H1 (cell line): Measurements from ENCODE around the gene RUVBL2.
"Not testable (repeated sequence)": the region's sequence is repeated elsewhere in the genome, so short reads cannot be mapped to it uniquely, and the experiment has no call there.

ENCODE experiments used
- CREB1 ChIP-seq: IDR thresholded peaks from 2 replicates; pipeline ENCODE4 v1.6.1; 2012; ENCODE audit warnings: inconsistent platforms
- EGR1 ChIP-seq: IDR thresholded peaks from 2 replicates; pipeline ENCODE4 v1.6.1; 2011; ENCODE audit warnings: low read depth, low read length, borderline replicate concordance
- EZH2 ChIP-seq: fragments of 200-600 bp; sonication (generic); IDR thresholded peaks from 2 replicates; pipeline ENCODE4 v1.7.1; 2012; ENCODE audit warnings: low read depth, mild to moderate bottlenecking, moderate library complexity, low read length, inconsistent platforms; ENCODE audit not compliant: severe bottlenecking
- JUN ChIP-seq: IDR thresholded peaks from 2 replicates; pipeline ENCODE4 v1.6.1; 2011; ENCODE audit warnings: low read depth, mild to moderate bottlenecking, improper control_type of control experiment, low read length
- KDM1A ChIP-seq: fragments of 200-600, 300-600 bp; sonication (generic); IDR thresholded peaks from 2 replicates; pipeline ENCODE4 v1.7.1; 2016; ENCODE audit warnings: mild to moderate bottlenecking, low read length, borderline replicate concordance
- MAFK ChIP-seq: IDR thresholded peaks from 2 replicates; pipeline ENCODE4 v1.6.1; 2012; ENCODE audit warnings: low read depth, mild to moderate bottlenecking, improper control_type of control experiment, low read length
- POLR2A ChIP-seq, 2 experiments: IDR thresholded peaks; 1 replicate in 1 of 2; 2 replicates in 1 of 2; pipeline ENCODE4 v1.6.1; 2011; ENCODE audit warnings: low read depth in 2 of 2, low read length in 2 of 2, mild to moderate bottlenecking in 2 of 2; ENCODE audit errors: control extremely low read depth in 1 of 2
- SP1 ChIP-seq: IDR thresholded peaks from 2 replicates; pipeline ENCODE4 v1.6.1; 2011; ENCODE audit warnings: low read depth, low read length
- TF ChIP-seq, protein P1 (sequence below), 3 experiments: IDR thresholded peaks; 1 replicate in 2 of 3; 2 replicates in 1 of 3; pipeline versions ENCODE4 v1.5.1 to v1.6.1; 2011; ENCODE audit warnings: low read length in 3 of 3, mild to moderate bottlenecking in 3 of 3, inconsistent platforms in 2 of 3, low read depth in 1 of 3, moderate library complexity in 1 of 3; ENCODE audit not compliant: insufficient read depth in 1 of 3; ENCODE audit errors: control extremely low read depth in 1 of 3
- TF ChIP-seq, protein P2 (sequence below): IDR thresholded peaks from 2 replicates; pipeline ENCODE4 v1.6.1; 2012; ENCODE audit warnings: inconsistent platforms
- TF ChIP-seq, protein P3 (sequence below): IDR thresholded peaks from 2 replicates; pipeline ENCODE4 v1.6.1; 2011; ENCODE audit warnings: low read length, improper control_type of control experiment
- TF ChIP-seq, protein P4 (sequence below): fragments of 300-600 bp; sonication (generic); IDR thresholded peaks from 2 replicates; pipeline ENCODE4 v1.7.1; 2012; ENCODE audit warnings: low read length, moderate library complexity, mild to moderate bottlenecking, inconsistent platforms; ENCODE audit not compliant: insufficient replicate concordance

DNA sequence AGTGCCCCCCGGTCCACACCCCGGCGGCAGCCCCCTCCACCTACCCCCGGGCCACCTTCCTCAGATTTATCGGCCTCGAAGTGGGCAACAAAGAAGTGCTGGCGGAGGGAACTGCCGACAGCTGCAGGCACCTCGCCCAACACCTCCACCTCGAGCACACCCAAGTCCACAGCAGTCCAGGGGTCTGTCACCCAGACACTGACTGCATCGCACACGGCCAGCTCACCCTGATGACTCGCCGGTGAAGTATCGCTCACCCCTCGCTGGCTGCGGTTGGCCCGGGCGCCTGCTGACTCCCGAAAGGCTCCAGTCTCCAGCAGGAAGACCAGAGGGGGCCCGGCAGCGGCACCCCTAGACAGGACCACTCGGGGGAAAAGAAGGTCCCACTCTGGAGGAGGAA is 31.9 kb downstream of the RUVBL2 start:
- not testable (repeated sequence) for TF ChIP-seq POLR2A (IDR thresholded peaks at IDR 0.05; ENCODE audit: control extremely low read depth in 1 of 2, low read depth in 2 of 2, low read length in 2 of 2); MAFK; CREB1; EZH2; EGR1; SP1; JUN; KDM1A
- TF ChIP-seq, protein P1, sequence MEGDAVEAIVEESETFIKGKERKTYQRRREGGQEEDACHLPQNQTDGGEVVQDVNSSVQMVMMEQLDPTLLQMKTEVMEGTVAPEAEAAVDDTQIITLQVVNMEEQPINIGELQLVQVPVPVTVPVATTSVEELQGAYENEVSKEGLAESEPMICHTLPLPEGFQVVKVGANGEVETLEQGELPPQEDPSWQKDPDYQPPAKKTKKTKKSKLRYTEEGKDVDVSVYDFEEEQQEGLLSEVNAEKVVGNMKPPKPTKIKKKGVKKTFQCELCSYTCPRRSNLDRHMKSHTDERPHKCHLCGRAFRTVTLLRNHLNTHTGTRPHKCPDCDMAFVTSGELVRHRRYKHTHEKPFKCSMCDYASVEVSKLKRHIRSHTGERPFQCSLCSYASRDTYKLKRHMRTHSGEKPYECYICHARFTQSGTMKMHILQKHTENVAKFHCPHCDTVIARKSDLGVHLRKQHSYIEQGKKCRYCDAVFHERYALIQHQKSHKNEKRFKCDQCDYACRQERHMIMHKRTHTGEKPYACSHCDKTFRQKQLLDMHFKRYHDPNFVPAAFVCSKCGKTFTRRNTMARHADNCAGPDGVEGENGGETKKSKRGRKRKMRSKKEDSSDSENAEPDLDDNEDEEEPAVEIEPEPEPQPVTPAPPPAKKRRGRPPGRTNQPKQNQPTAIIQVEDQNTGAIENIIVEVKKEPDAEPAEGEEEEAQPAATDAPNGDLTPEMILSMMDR (IDR thresholded peaks at IDR 0.05; ENCODE audit: control extremely low read depth in 1 of 3, insufficient read depth in 1 of 3, low read depth in 1 of 3, low read length in 3 of 3): not testable (repeated sequence)
- TF ChIP-seq, protein P2, sequence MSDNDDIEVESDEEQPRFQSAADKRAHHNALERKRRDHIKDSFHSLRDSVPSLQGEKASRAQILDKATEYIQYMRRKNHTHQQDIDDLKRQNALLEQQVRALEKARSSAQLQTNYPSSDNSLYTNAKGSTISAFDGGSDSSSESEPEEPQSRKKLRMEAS: not testable (repeated sequence)
- TF ChIP-seq, protein P3, sequence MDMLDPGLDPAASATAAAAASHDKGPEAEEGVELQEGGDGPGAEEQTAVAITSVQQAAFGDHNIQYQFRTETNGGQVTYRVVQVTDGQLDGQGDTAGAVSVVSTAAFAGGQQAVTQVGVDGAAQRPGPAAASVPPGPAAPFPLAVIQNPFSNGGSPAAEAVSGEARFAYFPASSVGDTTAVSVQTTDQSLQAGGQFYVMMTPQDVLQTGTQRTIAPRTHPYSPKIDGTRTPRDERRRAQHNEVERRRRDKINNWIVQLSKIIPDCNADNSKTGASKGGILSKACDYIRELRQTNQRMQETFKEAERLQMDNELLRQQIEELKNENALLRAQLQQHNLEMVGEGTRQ: not testable (repeated sequence)
- TF ChIP-seq, protein P4, sequence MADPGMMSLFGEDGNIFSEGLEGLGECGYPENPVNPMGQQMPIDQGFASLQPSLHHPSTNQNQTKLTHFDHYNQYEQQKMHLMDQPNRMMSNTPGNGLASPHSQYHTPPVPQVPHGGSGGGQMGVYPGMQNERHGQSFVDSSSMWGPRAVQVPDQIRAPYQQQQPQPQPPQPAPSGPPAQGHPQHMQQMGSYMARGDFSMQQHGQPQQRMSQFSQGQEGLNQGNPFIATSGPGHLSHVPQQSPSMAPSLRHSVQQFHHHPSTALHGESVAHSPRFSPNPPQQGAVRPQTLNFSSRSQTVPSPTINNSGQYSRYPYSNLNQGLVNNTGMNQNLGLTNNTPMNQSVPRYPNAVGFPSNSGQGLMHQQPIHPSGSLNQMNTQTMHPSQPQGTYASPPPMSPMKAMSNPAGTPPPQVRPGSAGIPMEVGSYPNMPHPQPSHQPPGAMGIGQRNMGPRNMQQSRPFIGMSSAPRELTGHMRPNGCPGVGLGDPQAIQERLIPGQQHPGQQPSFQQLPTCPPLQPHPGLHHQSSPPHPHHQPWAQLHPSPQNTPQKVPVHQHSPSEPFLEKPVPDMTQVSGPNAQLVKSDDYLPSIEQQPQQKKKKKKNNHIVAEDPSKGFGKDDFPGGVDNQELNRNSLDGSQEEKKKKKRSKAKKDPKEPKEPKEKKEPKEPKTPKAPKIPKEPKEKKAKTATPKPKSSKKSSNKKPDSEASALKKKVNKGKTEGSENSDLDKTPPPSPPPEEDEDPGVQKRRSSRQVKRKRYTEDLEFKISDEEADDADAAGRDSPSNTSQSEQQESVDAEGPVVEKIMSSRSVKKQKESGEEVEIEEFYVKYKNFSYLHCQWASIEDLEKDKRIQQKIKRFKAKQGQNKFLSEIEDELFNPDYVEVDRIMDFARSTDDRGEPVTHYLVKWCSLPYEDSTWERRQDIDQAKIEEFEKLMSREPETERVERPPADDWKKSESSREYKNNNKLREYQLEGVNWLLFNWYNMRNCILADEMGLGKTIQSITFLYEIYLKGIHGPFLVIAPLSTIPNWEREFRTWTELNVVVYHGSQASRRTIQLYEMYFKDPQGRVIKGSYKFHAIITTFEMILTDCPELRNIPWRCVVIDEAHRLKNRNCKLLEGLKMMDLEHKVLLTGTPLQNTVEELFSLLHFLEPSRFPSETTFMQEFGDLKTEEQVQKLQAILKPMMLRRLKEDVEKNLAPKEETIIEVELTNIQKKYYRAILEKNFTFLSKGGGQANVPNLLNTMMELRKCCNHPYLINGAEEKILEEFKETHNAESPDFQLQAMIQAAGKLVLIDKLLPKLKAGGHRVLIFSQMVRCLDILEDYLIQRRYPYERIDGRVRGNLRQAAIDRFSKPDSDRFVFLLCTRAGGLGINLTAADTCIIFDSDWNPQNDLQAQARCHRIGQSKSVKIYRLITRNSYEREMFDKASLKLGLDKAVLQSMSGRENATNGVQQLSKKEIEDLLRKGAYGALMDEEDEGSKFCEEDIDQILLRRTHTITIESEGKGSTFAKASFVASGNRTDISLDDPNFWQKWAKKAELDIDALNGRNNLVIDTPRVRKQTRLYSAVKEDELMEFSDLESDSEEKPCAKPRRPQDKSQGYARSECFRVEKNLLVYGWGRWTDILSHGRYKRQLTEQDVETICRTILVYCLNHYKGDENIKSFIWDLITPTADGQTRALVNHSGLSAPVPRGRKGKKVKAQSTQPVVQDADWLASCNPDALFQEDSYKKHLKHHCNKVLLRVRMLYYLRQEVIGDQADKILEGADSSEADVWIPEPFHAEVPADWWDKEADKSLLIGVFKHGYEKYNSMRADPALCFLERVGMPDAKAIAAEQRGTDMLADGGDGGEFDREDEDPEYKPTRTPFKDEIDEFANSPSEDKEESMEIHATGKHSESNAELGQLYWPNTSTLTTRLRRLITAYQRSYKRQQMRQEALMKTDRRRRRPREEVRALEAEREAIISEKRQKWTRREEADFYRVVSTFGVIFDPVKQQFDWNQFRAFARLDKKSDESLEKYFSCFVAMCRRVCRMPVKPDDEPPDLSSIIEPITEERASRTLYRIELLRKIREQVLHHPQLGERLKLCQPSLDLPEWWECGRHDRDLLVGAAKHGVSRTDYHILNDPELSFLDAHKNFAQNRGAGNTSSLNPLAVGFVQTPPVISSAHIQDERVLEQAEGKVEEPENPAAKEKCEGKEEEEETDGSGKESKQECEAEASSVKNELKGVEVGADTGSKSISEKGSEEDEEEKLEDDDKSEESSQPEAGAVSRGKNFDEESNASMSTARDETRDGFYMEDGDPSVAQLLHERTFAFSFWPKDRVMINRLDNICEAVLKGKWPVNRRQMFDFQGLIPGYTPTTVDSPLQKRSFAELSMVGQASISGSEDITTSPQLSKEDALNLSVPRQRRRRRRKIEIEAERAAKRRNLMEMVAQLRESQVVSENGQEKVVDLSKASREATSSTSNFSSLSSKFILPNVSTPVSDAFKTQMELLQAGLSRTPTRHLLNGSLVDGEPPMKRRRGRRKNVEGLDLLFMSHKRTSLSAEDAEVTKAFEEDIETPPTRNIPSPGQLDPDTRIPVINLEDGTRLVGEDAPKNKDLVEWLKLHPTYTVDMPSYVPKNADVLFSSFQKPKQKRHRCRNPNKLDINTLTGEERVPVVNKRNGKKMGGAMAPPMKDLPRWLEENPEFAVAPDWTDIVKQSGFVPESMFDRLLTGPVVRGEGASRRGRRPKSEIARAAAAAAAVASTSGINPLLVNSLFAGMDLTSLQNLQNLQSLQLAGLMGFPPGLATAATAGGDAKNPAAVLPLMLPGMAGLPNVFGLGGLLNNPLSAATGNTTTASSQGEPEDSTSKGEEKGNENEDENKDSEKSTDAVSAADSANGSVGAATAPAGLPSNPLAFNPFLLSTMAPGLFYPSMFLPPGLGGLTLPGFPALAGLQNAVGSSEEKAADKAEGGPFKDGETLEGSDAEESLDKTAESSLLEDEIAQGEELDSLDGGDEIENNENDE: not testable (repeated sequence)
